NCI-H510A (cell line): ENCODE data around the gene KLHL1.

Experiments used
- DNase-seq: peaks from one replicate; lab custom pipeline; 2025; lab: John Stamatoyannopoulos, UW

Gene KLHL1

DNA sequence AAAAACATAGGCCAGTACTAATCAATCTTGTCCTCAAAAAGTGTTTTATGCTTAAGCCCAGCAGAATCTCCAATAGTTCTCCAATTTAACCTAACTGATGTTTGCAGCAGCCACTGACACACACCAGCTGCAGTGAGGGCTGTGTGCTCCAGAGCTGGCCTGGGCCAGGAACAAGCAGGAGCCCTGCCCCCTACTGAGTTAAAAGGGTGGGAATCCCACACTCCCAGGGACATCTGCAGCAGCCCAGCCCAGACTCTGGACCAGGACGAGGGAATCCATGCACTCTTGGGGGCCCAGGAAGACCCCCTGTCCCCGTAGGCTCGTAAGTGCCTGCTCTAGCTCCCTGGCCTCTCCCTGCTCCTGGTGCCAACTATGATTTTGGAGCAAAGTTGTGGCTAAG lies 92.1 kb downstream of the KLHL1 start:
- no peak for DNase-seq

DNA sequence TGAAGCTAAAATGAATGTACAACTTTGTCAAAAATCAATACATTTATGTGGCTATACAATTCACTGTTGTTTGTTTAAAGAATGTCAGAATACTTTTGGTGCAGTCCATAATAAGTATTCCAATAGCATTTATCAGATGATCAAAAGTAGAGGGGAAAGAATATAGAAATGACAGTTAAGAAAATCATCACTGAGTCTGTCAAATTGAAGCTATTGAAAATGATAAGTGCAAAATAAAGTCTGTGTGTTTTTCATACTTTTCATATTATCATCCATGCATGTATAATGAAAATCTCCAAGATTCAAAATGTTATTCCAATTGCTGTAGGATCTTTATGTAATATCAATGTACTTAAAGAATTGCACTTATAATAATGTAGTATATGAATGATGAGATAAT lies 93.9 kb downstream of the KLHL1 start:
- no peak for DNase-seq

GRCh38 chr13:69999875-70000274 lies 108.4 kb downstream of the KLHL1 start:
- no peak for DNase-seq

- no peak for DNase-seq
Measured at GRCh38 chr13:69997061-69997460, 111.2 kb downstream of the KLHL1 start.

GRCh38 chr13:69980799-69981198 lies 127.5 kb downstream of the KLHL1 start:
- no peak for DNase-seq

- DNase-seq, result no peak
Measured at GRCh38 chr13:69975496-69975895, 132.8 kb downstream of the KLHL1 start.

DNA sequence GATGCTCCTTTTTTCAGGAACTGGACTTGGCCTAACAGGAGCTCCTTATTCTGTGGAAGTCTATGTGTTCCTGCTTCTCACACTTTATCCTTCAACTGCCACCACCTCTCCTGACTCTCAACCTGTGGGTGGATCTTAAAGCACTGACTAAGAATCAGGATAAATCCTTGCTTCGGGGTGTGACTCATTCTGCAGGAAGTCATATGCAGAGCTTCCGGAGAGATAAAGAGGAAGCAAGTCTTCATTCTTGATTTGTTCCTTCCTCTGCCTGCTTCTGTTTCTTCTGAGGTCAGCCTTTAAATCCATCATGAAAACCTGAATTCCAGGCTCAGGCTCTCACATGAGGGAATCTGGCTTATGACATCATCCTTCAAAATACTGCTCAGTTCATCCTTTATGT lies 137.7 kb downstream of the KLHL1 start:
- no peak for DNase-seq

- no peak for DNase-seq
Measured at GRCh38 chr13:69959046-69959445, 149.2 kb downstream of the KLHL1 start.

- DNase-seq, result no peak
Measured at GRCh38 chr13:69956839-69957238, 151.4 kb downstream of the KLHL1 start.

- DNase-seq, result no peak
Measured at GRCh38 chr13:69956349-69956748, 151.9 kb downstream of the KLHL1 start.

DNA sequence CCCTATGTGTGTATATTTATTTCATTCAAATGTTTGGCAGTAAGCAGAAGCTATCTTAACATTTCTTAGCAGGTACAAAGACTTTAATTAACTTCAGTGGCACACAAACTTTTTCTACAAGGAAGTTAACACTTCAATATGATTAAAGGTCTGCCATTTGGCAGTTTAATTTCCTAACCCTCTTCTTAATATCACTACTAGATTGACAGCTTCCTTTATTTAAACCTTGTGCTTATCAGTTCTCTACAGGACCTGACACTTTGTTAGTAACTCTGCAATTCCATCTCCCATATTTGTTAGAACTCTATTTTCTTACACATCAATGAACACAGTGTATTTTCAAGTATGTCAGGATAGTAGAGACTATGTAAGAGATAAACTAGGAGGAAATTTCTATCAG lies 153.0 kb downstream of the KLHL1 start:
- no peak for DNase-seq

GRCh38 chr13:69951412-69951811 lies 156.8 kb downstream of the KLHL1 start:
- no peak for DNase-seq

GRCh38 chr13:69950160-69950559 lies 158.1 kb downstream of the KLHL1 start:
- no peak for DNase-seq

DNA sequence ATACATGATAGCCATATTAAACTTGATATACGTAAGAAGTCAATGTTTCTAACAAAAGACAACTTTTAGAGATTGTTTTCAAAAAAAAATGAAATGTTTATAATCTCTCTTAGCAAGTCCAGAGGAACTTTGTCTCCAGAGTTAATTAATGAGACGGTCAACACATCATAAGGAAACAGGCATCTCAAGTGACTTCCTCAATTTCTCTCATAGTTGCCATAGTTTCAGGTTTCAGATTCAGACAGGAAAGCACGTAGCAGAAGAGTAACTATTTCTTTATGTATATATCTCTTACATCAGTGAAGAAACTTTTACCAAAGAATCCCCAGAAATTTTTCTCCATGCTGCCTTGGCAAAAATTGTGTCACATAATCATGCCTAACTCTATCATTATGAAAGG lies 160.2 kb downstream of the KLHL1 start:
- DNase-seq, result no peak

- no peak for DNase-seq
Measured at GRCh38 chr13:69947582-69947981, 160.7 kb downstream of the KLHL1 start.

DNA sequence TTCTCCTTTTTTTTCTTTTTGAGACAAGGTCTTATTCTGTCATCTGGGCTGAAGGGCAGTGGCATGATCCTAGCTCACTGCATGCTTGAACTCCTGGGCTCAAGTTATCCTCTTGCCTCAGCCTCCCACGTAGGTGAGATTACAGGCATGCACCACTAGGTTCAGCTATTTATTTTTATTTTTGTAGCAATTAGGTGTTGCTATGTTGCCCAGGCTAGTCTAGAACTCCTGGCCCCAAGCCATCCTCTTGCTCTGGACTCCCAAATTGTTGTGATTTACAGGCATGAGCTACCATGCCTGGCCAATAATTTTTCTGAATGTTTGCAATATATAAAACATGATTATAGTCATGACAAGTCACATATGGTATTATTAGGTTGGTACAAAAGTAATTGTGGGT lies 161.7 kb downstream of the KLHL1 start:
- no peak for DNase-seq

DNA sequence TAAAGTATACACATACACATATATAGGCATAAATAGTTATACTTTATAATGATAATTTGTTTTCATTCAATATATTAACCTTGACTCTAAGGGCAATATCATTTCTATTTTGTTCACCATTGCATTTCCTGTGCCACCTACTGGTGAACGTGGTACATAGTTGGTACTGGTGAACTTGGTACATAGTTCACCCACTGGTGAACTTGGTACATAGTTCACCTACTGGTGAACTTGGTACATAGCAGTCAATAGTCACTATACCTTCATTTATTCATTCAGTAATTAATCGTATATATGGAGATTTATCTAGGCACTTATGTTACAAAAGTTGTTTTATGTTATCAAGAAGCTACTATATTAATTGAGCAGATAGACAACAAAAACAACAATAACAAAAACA lies 173.2 kb downstream of the KLHL1 start:
- no peak for DNase-seq

- no peak for DNase-seq
Measured at GRCh38 chr13:69928262-69928661, 180.0 kb downstream of the KLHL1 start.

DNA sequence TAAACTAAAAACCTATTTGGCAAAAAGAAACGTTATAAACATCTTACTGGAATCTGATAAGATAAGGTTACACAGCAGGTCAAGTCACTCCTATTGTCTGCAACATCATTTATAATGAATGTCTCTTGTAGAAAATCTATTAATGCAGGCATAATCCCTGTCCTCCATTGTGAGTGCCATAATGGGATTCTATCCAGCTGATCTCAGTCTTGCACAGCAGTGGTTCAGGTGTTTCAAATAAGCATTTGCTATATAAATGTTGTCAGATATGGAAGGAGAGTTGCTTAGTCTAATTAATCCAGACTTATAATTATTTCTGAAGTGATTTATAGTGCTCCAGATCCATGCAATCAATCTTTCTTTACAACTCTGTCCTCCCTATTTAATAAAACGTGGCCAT lies 187.1 kb downstream of the KLHL1 start:
- no peak for DNase-seq

DNA sequence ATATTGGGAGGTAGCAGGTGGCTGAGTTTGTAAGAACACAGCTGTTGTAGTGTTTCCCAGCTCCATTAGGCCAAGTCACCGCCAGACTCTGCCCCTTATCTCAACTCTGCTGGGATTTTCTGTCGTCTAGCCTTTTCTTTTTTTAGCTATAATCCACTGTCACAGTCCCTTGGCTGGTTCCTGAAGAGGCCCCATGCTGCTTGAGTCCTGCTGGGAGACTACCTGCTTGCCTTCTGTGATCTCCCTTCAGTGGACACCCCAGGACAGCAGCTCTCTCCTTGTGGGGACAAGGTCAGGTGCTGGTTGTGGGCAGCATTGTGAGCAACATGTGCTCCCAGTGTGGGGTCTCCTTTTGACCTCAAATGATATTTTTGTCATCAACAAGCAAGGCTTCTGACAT lies 195.6 kb downstream of the KLHL1 start:
- DNase-seq, result no peak

- no peak for DNase-seq
Measured at GRCh38 chr13:69910800-69911199, 197.5 kb downstream of the KLHL1 start.

DNA sequence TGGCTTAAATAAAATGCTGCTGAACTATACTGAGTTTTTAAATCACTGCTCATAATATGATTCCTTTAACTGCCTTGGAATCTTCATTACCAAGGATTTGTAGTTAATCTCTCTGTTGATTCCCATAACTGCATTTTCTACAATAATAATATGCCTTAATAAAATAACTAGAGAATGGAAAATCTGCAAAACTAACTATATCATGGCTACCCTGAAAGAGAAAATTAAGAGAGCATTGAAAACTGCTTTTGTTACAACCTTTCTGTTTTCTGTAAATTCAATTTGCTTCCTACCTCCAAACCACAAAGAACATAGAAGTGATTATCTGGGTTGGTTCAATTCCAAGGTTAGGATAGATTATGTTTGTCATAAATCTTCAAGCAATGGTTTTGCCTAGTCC lies 203.5 kb downstream of the KLHL1 start:
- no peak for DNase-seq

GRCh38 chr13:69903081-69903480 lies 205.2 kb downstream of the KLHL1 start:
- no peak for DNase-seq

- no peak for DNase-seq
Measured at GRCh38 chr13:69882451-69882850, 225.8 kb downstream of the KLHL1 start.

- DNase-seq, result no peak
Measured at GRCh38 chr13:69879936-69880335, 228.3 kb downstream of the KLHL1 start.
